GM23248 (cell line): ENCODE data around the gene ALOX15. TPM values are rescaled to one million over a fixed set of nuclear protein-coding genes. Genes with fewer than 3 reads are reported as not detected.

Source experiments
- DNase-seq: peaks from one replicate; pipeline ENCODE4 v3.0.0-alpha.2; 2015
- H2AFZ ChIP-seq: fragments of 200-600 bp; sonication (generic); 2 replicates; pipeline ENCODE4 v1.6.1; 2016; ENCODE audit warnings: antibody characterized with exemption
- H3F3A ChIP-seq: fragments of 200-600 bp; sonication (generic); 2 replicates; pipeline ENCODE4 v1.6.1; 2016; ENCODE audit warnings: mild to moderate bottlenecking, antibody characterized with exemption, mixed run types; ENCODE audit not compliant: insufficient read depth
- H3K27ac ChIP-seq: fragments of 200-600 bp; sonication (generic); 2 replicates; pipeline ENCODE4 v1.5.1; 2016; ENCODE audit warnings: mild to moderate bottlenecking
- H3K27me3 ChIP-seq: fragments of 200-600 bp; sonication (generic); replicated peaks from 2 replicates; pipeline ENCODE4 v1.6.1; 2016; ENCODE audit warnings: mild to moderate bottlenecking; ENCODE audit not compliant: insufficient read depth
- H3K36me3 ChIP-seq: fragments of 200-600 bp; sonication (generic); 2 replicates; pipeline ENCODE4 v1.6.1; 2016; ENCODE audit warnings: low read depth, mild to moderate bottlenecking
- H3K4me1 ChIP-seq: fragments of 200-600 bp; sonication (generic); 2 replicates; pipeline ENCODE4 v1.6.1; 2016; ENCODE audit warnings: mild to moderate bottlenecking; ENCODE audit not compliant: insufficient read depth
- H3K4me2 ChIP-seq: fragments of 200-600 bp; sonication (generic); one replicate; pipeline ENCODE4 v1.6.1; 2016; ENCODE audit warnings: mild to moderate bottlenecking; ENCODE audit not compliant: unreplicated experiment
- H3K4me3 ChIP-seq: fragments of 200-600 bp; sonication (generic); 2 replicates; pipeline ENCODE4 v1.5.1; 2016; ENCODE audit warnings: mild to moderate bottlenecking
- H3K79me2 ChIP-seq: fragments of 200-600 bp; sonication (generic); 2 replicates; pipeline ENCODE4 v1.6.1; 2016; ENCODE audit warnings: mild to moderate bottlenecking; ENCODE audit not compliant: insufficient read depth
- H3K9ac ChIP-seq: fragments of 200-600 bp; sonication (generic); 2 replicates; pipeline ENCODE4 v1.6.1; 2016; ENCODE audit warnings: mild to moderate bottlenecking
- H3K9me2 ChIP-seq: fragments of 200-600 bp; sonication (generic); 2 replicates; pipeline ENCODE4 v1.6.1; 2016; ENCODE audit warnings: mixed run types, mild to moderate bottlenecking, moderate library complexity; ENCODE audit not compliant: insufficient read depth
- H3K9me3 ChIP-seq: fragments of 200-600 bp; sonication (generic); one replicate; pipeline ENCODE4 v1.6.1; 2017; ENCODE audit warnings: low read depth
- H4K20me1 ChIP-seq: fragments of 200-600 bp; sonication (generic); 2 replicates; pipeline ENCODE4 v1.6.0; 2016; ENCODE audit not compliant: insufficient read depth
- EZH2 ChIP-seq: fragments of 200-600 bp; sonication (generic); IDR thresholded peaks from 2 replicates; pipeline ENCODE4 v1.6.1; 2018; ENCODE audit warnings: antibody characterized with exemption, mild to moderate bottlenecking; ENCODE audit not compliant: insufficient read depth, poor library complexity, severe bottlenecking
- EZH2phosphoT487 ChIP-seq: fragments of 200-600 bp; sonication (generic); IDR thresholded peaks from 2 replicates; pipeline ENCODE4 v1.6.1; 2018; ENCODE audit warnings: antibody characterized with exemption, moderate library complexity, mild to moderate bottlenecking, low read depth; ENCODE audit not compliant: insufficient read depth
- WGBS, 2 experiments: methylation state at CpG; one replicate each; pipeline ENCODE4 v1.1.6; 2015 to 2017; ENCODE audit warnings: low lambda C conversion rate in 2 of 2, low coverage in 1 of 2; ENCODE audit errors: missing lambda C conversion rate in 2 of 2; 5-methylcytosine and 5-hydroxymethylcytosine counted together
- in situ Hi-C: fragments of 300-500 bp; cut with MboI; formaldehyde crosslinking; loops from 2 replicates; pipeline ENCODE4 v1.15.0; 2020
- polyA plus RNA-seq: library from polyadenylated mRNA; unstranded; fragments of >200 nt; fragmentation: Nextera tagmentation; extraction: Ambion mirVana; gene quantifications from 2 replicates; pipeline ENCODE4 v1.2.1, GENCODE V29; 2016
- total RNA-seq: library from RNA; depleted of rRNA; stranded (reverse); fragments of >200 nt; shearing (Covaris generic); gene quantifications from 2 replicates; pipeline ENCODE4 v1.2.3, GENCODE V29; 2014

ALOX15 gene
- total and polyA plus RNA-seq, 2 experiments from 2014 or later, result not detected

- WGBS, 2 experiments, result 37 to 63% methylated on average over 26 to 37 of the region's 57 CpGs
- H3K36me3 ChIP-seq, result no peaks in the 10 kb centered on the region
- no peaks in the 10 kb centered on the region for H4K20me1 ChIP-seq
- H3K79me2 ChIP-seq, result no peaks in the 10 kb centered on the region
- H3K4me3 ChIP-seq, result no peak overlapping the region
- no peak overlapping the region for H2AFZ ChIP-seq
- no peak for DNase-seq
- TF ChIP-seq EZH2phosphoT487 (no peak), EZH2 (no peak)
- in situ Hi-C loops, result no loop called here
- no peaks in the 10 kb centered on the region for H3K9me2 ChIP-seq
- no peak overlapping the region for H3K27ac ChIP-seq
- H3F3A ChIP-seq, result no peaks in the 10 kb centered on the region
- no peak overlapping the region for H3K4me2 ChIP-seq
- H3K9me3 ChIP-seq, result no peaks in the 10 kb centered on the region
- H3K4me1 ChIP-seq, result no peaks in the 10 kb centered on the region
- H3K9ac ChIP-seq, result no peak overlapping the region
- peaks cover 42% of the 10 kb centered on the region for H3K27me3 ChIP-seq
These were observed 56.4 kb downstream of the ALOX15 start for GRCh38 chr17:4584917-4585637.

GRCh38 chr17:4584101-4584916 lies 57.2 kb downstream of the ALOX15 start, which contains the start of gene SMTNL2:
SMTNL2 (plus strand) TSS chr17:4584529; CDS start chr17:4584606, 77 bp downstream.
- peak; percentile 27 for DNase-seq
- WGBS, 2 experiments, result 3% methylated on average over 55 to 77 of the region's 100 CpGs
- Histone ChIP-seq H3K79me2 (no peaks in the 10 kb centered on the region), H3K9me3 (no peaks in the 10 kb centered on the region), H3K9ac (no peak within 1 kb of the TSS), H3K36me3 (no peaks in the 10 kb centered on the region), H3K4me3 (0 out of 2 replicates have a peak within 1 kb of the TSS, but pooled peaks have one; percentile 29), H3F3A (no peaks in the 10 kb centered on the region), H3K27ac (no peak within 1 kb of the TSS), H4K20me1 (no peaks in the 10 kb centered on the region), H3K9me2 (no peaks in the 10 kb centered on the region), H2AFZ (no peak within 1 kb of the TSS), H3K27me3 (peaks cover 42% of the 10 kb centered on the region), H3K4me2 (no peak within 1 kb of the TSS), H3K4me1 (no peaks in the 10 kb centered on the region)
- in situ Hi-C loops, result no loop called here
- TF ChIP-seq EZH2 (peak; percentile 70), EZH2phosphoT487 (no peak)

- H3K4me2 ChIP-seq, result no peak overlapping the region
- no peaks in the 10 kb centered on the region for H3K36me3 ChIP-seq
- H3K27me3 ChIP-seq, result peaks cover 42% of the 10 kb centered on the region
- H3K79me2 ChIP-seq, result no peaks in the 10 kb centered on the region
- H3K9me3 ChIP-seq, result no peaks in the 10 kb centered on the region
- WGBS, 2 experiments, result 19 to 28% methylated on average over 12 of the region's 12 CpGs
- H3K27ac ChIP-seq, result no peak overlapping the region
- no peaks in the 10 kb centered on the region for H4K20me1 ChIP-seq
- H3K9me2 ChIP-seq, result no peaks in the 10 kb centered on the region
- no peak overlapping the region for H3K9ac ChIP-seq
- H3F3A ChIP-seq, result no peaks in the 10 kb centered on the region
- no peak overlapping the region for H2AFZ ChIP-seq
- DNase-seq, result peak; percentile 30
- no peaks in the 10 kb centered on the region for H3K4me1 ChIP-seq
- in situ Hi-C loops, result no loop called here
- H3K4me3 ChIP-seq, result no peak overlapping the region
- TF ChIP-seq EZH2, result peak; percentile 84
- no peak for TF ChIP-seq EZH2phosphoT487
These were observed 57.7 kb downstream of the ALOX15 start for GRCh38 chr17:4583782-4584100.

GRCh38 chr17:4583206-4583605 lies 58.3 kb downstream of the ALOX15 start:
- Histone ChIP-seq H3F3A (no peaks in the 10 kb centered on the region), H4K20me1 (no peaks in the 10 kb centered on the region), H3K27ac (no peak overlapping the region), H3K4me1 (no peaks in the 10 kb centered on the region), H3K4me3 (no peak overlapping the region), H3K27me3 (peaks cover 42% of the 10 kb centered on the region), H3K36me3 (no peaks in the 10 kb centered on the region), H3K9me3 (no peaks in the 10 kb centered on the region), H2AFZ (no peak overlapping the region), H3K79me2 (no peaks in the 10 kb centered on the region), H3K4me2 (no peak overlapping the region), H3K9ac (no peak overlapping the region), H3K9me2 (no peaks in the 10 kb centered on the region)
- in situ Hi-C loops, result no loop called here
- no peak for TF ChIP-seq EZH2
- no peak for TF ChIP-seq EZH2phosphoT487
- 49 to 70% methylated on average over 3 of the region's 3 CpGs for WGBS, 2 experiments
- DNase-seq, result no peak
